Uterus (tissue), 4 donors: ENCODE results near the gene CSTB. TPM values are rescaled to one million over a fixed set of nuclear protein-coding genes. Genes with fewer than 3 reads are reported as not detected.

Experiments
- DNase-seq, 2 donors: peaks; one replicate each; pipeline ENCODE4 v3.0.0-alpha.2; 2019 to 2020
- H3K27ac ChIP-seq, 2 donors: fragments of 200-600 bp; sonication (generic); 1 replicate in 1 of 2; 2 replicates in 1 of 2; pipeline ENCODE4 v1.5.1; 2016 to 2018
- H3K27me3 ChIP-seq, 2 donors: fragments of 200-600 bp; sonication (generic); one replicate each; pipeline ENCODE4 v1.5.1; 2018 to 2019; ENCODE audit warnings: control low read depth in 1 of 2
- H3K36me3 ChIP-seq, 2 donors: fragments of 200-600 bp; sonication (generic); one replicate each; pipeline ENCODE4 v1.5.1; 2019; ENCODE audit warnings: control low read depth in 1 of 2
- H3K4me1 ChIP-seq, 2 donors: fragments of 200-600 bp; sonication (generic); one replicate each; pipeline ENCODE4 v1.5.1; 2018 to 2019; ENCODE audit warnings: control low read depth in 1 of 2
- H3K4me3 ChIP-seq, 2 donors: fragments of 200-600 bp; sonication (generic); 1 replicate in 1 of 2; 2 replicates in 1 of 2; pipeline ENCODE4 v1.5.1; 2018 to 2019; ENCODE audit warnings: mild to moderate bottlenecking in 1 of 2
- H3K9me3 ChIP-seq, 2 donors: fragments of 200-600 bp; sonication (generic); one replicate each; pipeline ENCODE4 v1.5.1; 2019; ENCODE audit warnings: control low read depth in 1 of 2
- CTCF ChIP-seq, 4 experiments: fragments of 200-600 bp in 2 of 4; fragments of 450-650 bp in 2 of 4; sonication (generic) in 2 of 4; IDR thresholded peaks; one replicate each; pipeline ENCODE4 v1.5.1; 2016 to 2019; ENCODE audit warnings: antibody characterized with exemption in 4 of 4, mild to moderate bottlenecking in 2 of 4, moderate library complexity in 1 of 4
- POLR2A ChIP-seq, 2 donors: fragments of 450-650 bp; IDR thresholded peaks; one replicate each; pipeline ENCODE4 v1.6.1; 2016; ENCODE audit warnings: antibody characterized with exemption in 2 of 2, mild to moderate bottlenecking in 1 of 2, moderate library complexity in 1 of 2
- intact Hi-C: fragments of 100-400 bp; cut with DNase I; formaldehyde crosslinking; loops from one replicate; pipeline ENCODE4 v1.15.1; 2023; ENCODE audit warnings: low total_unique reads
- total RNA-seq, 4 donors: library from RNA; depleted of rRNA in 3 of 4; stranded (reverse); fragments of >200 nt in 3 of 4; gene quantifications; one replicate each; pipeline versions ENCODE4 v1.1.0 to v1.2.4, GENCODE V29; 2014 to 2023
- donor health status: DM: yes; HTN: yes; CAD: no.

The CSTB gene
- total RNA-seq, 4 donors from 2014 or later: 2.0 to 31.2 (median 5.6) TPM

- no peaks in the 10 kb centered on the region for H3K36me3 ChIP-seq
- no peaks in the 10 kb centered on the region for H3K27me3 ChIP-seq
- intact Hi-C loops: no loop called here
- peaks cover 0 to 8% of the 10 kb centered on the region in 2 donors for H3K4me1 ChIP-seq
- no peaks in the 10 kb centered on the region for H3K9me3 ChIP-seq
- no peak overlapping the region for H3K27ac ChIP-seq
- no peak overlapping the region for H3K4me3 ChIP-seq
- TF ChIP-seq POLR2A (IDR thresholded peaks at IDR 0.05): no peak
- no peak for TF ChIP-seq CTCF (IDR thresholded peaks at IDR 0.05)
- DNase-seq: no peak
These were observed 37.0 kb upstream of the CSTB start for GRCh38 chr21:43812957-43813655.

DNA sequence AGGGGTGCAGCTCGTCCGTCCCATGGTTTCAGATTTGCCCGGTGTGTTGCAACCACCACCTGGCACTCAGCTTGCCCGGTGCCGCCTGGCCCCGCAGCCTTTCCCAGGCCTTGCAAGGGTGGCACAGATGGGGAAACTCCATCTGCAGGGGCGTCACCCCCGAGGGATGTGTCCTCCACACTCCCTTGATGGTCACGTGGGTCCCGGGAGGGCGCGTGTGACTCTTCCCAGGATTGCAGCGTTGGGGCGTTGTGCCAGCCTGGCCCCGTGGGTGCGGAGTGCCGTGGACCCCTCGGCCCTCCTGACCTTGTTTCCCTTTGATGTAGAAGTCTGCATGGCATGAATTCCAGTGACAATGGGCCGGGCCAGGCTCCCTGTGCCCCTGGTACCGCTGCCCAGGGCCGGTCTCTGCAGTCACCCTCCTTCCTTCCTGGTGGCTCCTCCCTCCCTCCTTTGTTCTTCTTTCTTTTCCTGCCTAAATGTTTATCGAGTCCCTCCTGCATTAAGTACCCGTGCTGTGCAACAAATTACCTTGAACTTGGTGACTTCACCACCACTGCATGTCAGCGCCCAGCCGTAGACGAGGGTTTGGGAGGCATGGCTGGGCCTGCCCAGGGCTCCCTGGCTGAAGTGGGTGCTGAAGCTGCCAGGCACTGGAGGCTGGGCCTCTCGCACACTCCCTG, 36.2 kb upstream of the CSTB start:
- Histone ChIP-seq H3K4me1 (peaks cover 0 to 8% of the 10 kb centered on the region in 2 donors), H3K27me3 (no peaks in the 10 kb centered on the region), H3K27ac (no peak overlapping the region), H3K9me3 (no peaks in the 10 kb centered on the region), H3K4me3 (no peak overlapping the region), H3K36me3 (no peaks in the 10 kb centered on the region)
- DNase-seq: no peak
- intact Hi-C loops: no loop called here
- TF ChIP-seq POLR2A (IDR thresholded peaks at IDR 0.05): no peak
- no peak for TF ChIP-seq CTCF (IDR thresholded peaks at IDR 0.05)

GRCh38 chr21:43811262-43812105, 35.4 kb upstream of the CSTB start:
- no peaks in the 10 kb centered on the region for H3K36me3 ChIP-seq
- intact Hi-C loops: no loop called here
- no peak overlapping the region for H3K4me3 ChIP-seq
- TF ChIP-seq CTCF (IDR thresholded peaks at IDR 0.05): no peak
- TF ChIP-seq POLR2A (IDR thresholded peaks at IDR 0.05): no peak
- H3K27me3 ChIP-seq: no peaks in the 10 kb centered on the region
- H3K9me3 ChIP-seq: no peaks in the 10 kb centered on the region
- peaks cover 0 to 8% of the 10 kb centered on the region in 2 donors for H3K4me1 ChIP-seq
- DNase-seq: no peak
- H3K27ac ChIP-seq: no peak overlapping the region

DNA sequence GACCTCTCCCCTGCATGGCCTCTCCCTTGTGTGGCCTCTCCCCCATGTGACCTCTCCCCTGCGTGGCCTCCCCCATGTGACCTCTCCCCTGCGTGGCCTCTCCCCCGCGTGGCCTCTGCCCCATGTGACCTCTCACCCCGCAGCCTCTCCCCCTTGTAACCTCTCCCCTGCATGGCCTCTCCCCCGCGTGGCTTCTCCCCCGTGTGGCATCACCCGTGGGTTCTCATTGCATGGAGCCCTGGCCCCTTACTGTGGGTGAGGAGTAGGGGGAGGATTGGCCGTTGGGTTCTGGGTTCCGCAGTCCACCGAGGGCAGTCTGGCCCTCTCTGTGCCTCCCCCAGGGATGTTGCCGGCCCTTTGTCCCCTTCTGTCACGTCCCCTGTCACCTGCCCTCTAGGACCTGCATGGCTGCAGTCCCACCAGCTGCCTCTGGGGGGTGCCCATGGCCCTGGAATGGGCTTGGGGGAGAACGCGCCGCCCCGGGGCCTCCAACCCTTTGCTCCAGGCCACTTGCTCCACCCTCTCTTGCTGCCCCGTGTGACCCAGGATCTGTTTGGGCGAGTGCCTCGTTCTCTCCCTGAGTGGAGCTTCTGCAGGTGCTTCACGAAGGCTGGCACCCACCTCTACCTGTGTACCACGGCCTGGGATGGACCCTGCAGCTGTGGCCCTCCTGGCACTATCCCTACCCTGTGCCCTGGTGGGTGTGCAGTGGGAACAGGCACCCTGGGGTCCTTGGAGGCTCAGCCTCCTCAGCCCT, 34.6 kb upstream of the CSTB start:
- Histone ChIP-seq H3K9me3 (no peaks in the 10 kb centered on the region), H3K4me3 (no peak overlapping the region), H3K4me1 (peaks cover 0 to 8% of the 10 kb centered on the region in 2 donors), H3K36me3 (no peaks in the 10 kb centered on the region), H3K27ac (no peak overlapping the region), H3K27me3 (no peaks in the 10 kb centered on the region)
- DNase-seq: peak; percentile 72 to 73
- intact Hi-C loops: no loop called here
- peak; percentile 87 to 96 (median 90) for TF ChIP-seq CTCF (IDR thresholded peaks at IDR 0.05)
- no peak for TF ChIP-seq POLR2A (IDR thresholded peaks at IDR 0.05)
